ENCODE data around the gene FBXO27. TPM values are rescaled to one million over a fixed set of nuclear protein-coding genes. Genes with fewer than 3 reads are reported as not detected.

FBXO27 gene
- total RNA-seq, 2 donors from 2014 or later: 12.5 to 21.6 TPM

- H3K27ac ChIP-seq (ENCODE audit: low read depth, low read length): no peak overlapping the region
- H3K4me3 ChIP-seq (ENCODE audit: low read length): no peak overlapping the region
- no peaks in the 10 kb centered on the region for H3K36me3 ChIP-seq (ENCODE audit: control insufficient read depth, insufficient read depth, low read length)
- no peaks in the 10 kb centered on the region for H3K27me3 ChIP-seq (ENCODE audit: control insufficient read depth, insufficient read depth, low read length, poor library complexity, severe bottlenecking)
- H3K9ac ChIP-seq (ENCODE audit: extremely low read depth, low read length, poor library complexity, severe bottlenecking): no peak overlapping the region
- TF ChIP-seq CTCF (conservative IDR thresholded peaks at IDR 0.05): peak; percentile 11
- Mint-ChIP-seq H3K27me3 (ENCODE audit: insufficient read depth) (peaks cover 21% of the 10 kb centered on the region), H3K4me1 (peaks cover 4% of the 10 kb centered on the region), H3K9me3 (peaks cover 10% of the 10 kb centered on the region), H3K4me3 (no peak overlapping the region), H3K36me3 (ENCODE audit: low read depth) (no peaks in the 10 kb centered on the region), H3K27ac (no peak overlapping the region)
- peak; percentile 85 for DNase-seq
- whole genome bisulfite sequencing, 2 experiments (ENCODE audit: insufficient coverage in 1 of 2, insufficient read length in 1 of 2): 42 to 45% methylated on average over 4 to 8 of the region's 9 CpGs
- no peaks in the 10 kb centered on the region for H3K4me1 ChIP-seq (ENCODE audit: control insufficient read depth, insufficient read depth, low read length)
- no peaks in the 10 kb centered on the region for H3K9me3 ChIP-seq (ENCODE audit: control insufficient read depth, low read length)
These were observed 5.7 kb upstream of the FBXO27 start for GRCh38 chr19:39038098-39038497.

GRCh38 chr19:39037194-39037593, 4.8 kb upstream of the FBXO27 start:
- no peaks in the 10 kb centered on the region for H3K27me3 ChIP-seq (ENCODE audit: control insufficient read depth, insufficient read depth, low read length, poor library complexity, severe bottlenecking)
- H3K27ac ChIP-seq (ENCODE audit: low read depth, low read length): no peak overlapping the region
- peaks cover 4% of the 10 kb centered on the region for H3K4me1 Mint-ChIP-seq
- H3K36me3 Mint-ChIP-seq (ENCODE audit: low read depth): no peaks in the 10 kb centered on the region
- H3K27ac Mint-ChIP-seq: no peak overlapping the region
- no peak overlapping the region for H3K9ac ChIP-seq (ENCODE audit: extremely low read depth, low read length, poor library complexity, severe bottlenecking)
- DNase-seq: no peak
- H3K4me3 ChIP-seq (ENCODE audit: low read length): no peak overlapping the region
- H3K9me3 Mint-ChIP-seq: peaks cover 7% of the 10 kb centered on the region
- H3K9me3 ChIP-seq (ENCODE audit: control insufficient read depth, low read length): no peaks in the 10 kb centered on the region
- no peak for TF ChIP-seq CTCF (conservative IDR thresholded peaks at IDR 0.05)
- no peaks in the 10 kb centered on the region for H3K36me3 ChIP-seq (ENCODE audit: control insufficient read depth, insufficient read depth, low read length)
- 43 to 65% methylated on average over 1 to 2 of the region's 2 CpGs for WGBS, 2 experiments (ENCODE audit: insufficient coverage in 1 of 2, insufficient read length in 1 of 2)
- H3K27me3 Mint-ChIP-seq (ENCODE audit: insufficient read depth): peaks cover 21% of the 10 kb centered on the region
- H3K4me3 Mint-ChIP-seq: no peak overlapping the region
- no peaks in the 10 kb centered on the region for H3K4me1 ChIP-seq (ENCODE audit: control insufficient read depth, insufficient read depth, low read length)

GRCh38 chr19:39036581-39036980, 4.2 kb upstream of the FBXO27 start:
- Histone ChIP-seq H3K4me3 (ENCODE audit: low read length) (no peak overlapping the region), H3K27me3 (ENCODE audit: control insufficient read depth, insufficient read depth, low read length, poor library complexity, severe bottlenecking) (no peaks in the 10 kb centered on the region), H3K9me3 (ENCODE audit: control insufficient read depth, low read length) (no peaks in the 10 kb centered on the region), H3K36me3 (ENCODE audit: control insufficient read depth, insufficient read depth, low read length) (no peaks in the 10 kb centered on the region), H3K4me1 (ENCODE audit: control insufficient read depth, insufficient read depth, low read length) (no peaks in the 10 kb centered on the region), H3K27ac (ENCODE audit: low read depth, low read length) (no peak overlapping the region), H3K9ac (ENCODE audit: extremely low read depth, low read length, poor library complexity, severe bottlenecking) (no peak overlapping the region)
- no peak for DNase-seq
- no peak overlapping the region for H3K27ac Mint-ChIP-seq
- no peak for TF ChIP-seq CTCF (conservative IDR thresholded peaks at IDR 0.05)
- H3K27me3 Mint-ChIP-seq (ENCODE audit: insufficient read depth): peaks cover 21% of the 10 kb centered on the region
- H3K4me1 Mint-ChIP-seq: peaks cover 4% of the 10 kb centered on the region
- peaks cover 7% of the 10 kb centered on the region for H3K9me3 Mint-ChIP-seq
- H3K4me3 Mint-ChIP-seq: no peak overlapping the region
- H3K36me3 Mint-ChIP-seq (ENCODE audit: low read depth): no peaks in the 10 kb centered on the region
